ENCODE measurements around the gene NFATC2.

- TF ChIP-seq USF1 (IDR thresholded peaks at IDR 0.05) = no peak
- no peak for TF ChIP-seq NFIC (IDR thresholded peaks at IDR 0.05)
- TF ChIP-seq TAF1 (IDR thresholded peaks at IDR 0.05; ENCODE audit: low read depth) = no peak
- no peak for TF ChIP-seq RAD21 (IDR thresholded peaks at IDR 0.05; ENCODE audit: low read depth)
- no peak for TF ChIP-seq YY1 (IDR thresholded peaks at IDR 0.05; ENCODE audit: low read depth)
- TF ChIP-seq, protein P1, sequence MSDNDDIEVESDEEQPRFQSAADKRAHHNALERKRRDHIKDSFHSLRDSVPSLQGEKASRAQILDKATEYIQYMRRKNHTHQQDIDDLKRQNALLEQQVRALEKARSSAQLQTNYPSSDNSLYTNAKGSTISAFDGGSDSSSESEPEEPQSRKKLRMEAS (IDR thresholded peaks at IDR 0.05) = no peak
- TF ChIP-seq CEBPB (IDR thresholded peaks at IDR 0.05) = no peak
- TF ChIP-seq REST (IDR thresholded peaks at IDR 0.05; ENCODE audit: low read depth) = no peak
- no peak for TF ChIP-seq TEAD4 (IDR thresholded peaks at IDR 0.05)
- no peak for TF ChIP-seq CREB1 (IDR thresholded peaks at IDR 0.05; ENCODE audit: low read depth)
- no peak for TF ChIP-seq TCF12 (IDR thresholded peaks at IDR 0.05; ENCODE audit: low read depth)
These were observed 44.6 kb upstream of the NFATC2 start for GRCh38 chr20:51587145-51587544.
